HepG2 (cell line): Measurements from ENCODE around the gene CDX2. TPM values are rescaled to one million over a fixed set of nuclear protein-coding genes. Genes with fewer than 3 reads are reported as not detected.

Source experiments
- ATF2 ChIP-seq: sonication (generic); formaldehyde crosslinking; IDR thresholded peaks from 2 replicates; pipeline ENCODE4 v1.4.0; 2020; ENCODE audit warnings: missing genetic modification reagents
- CREB1 ChIP-seq, 2 experiments: fragments of 450-650 bp in 1 of 2; IDR thresholded peaks; 2 replicates each; pipeline ENCODE4 v1.6.1; 2016 to 2017; ENCODE audit warnings: control low read depth in 1 of 2, mild to moderate bottlenecking in 1 of 2, missing compliant biosample characterization in 1 of 2, missing genetic modification characterization in 1 of 2
- GLMP ChIP-seq: sonication (generic); formaldehyde crosslinking; IDR thresholded peaks from 2 replicates; pipeline ENCODE4 v1.9.0; 2021; ENCODE audit warnings: missing genetic modification reagents, mild to moderate bottlenecking, borderline replicate concordance
- MEIS1 ChIP-seq: sonication (generic); formaldehyde crosslinking; IDR thresholded peaks from 2 replicates; pipeline ENCODE4 v1.9.0; 2021; ENCODE audit warnings: mild to moderate bottlenecking, missing genetic modification reagents, moderate library complexity, borderline replicate concordance
- NFAT5 ChIP-seq: sonication (generic); formaldehyde crosslinking; IDR thresholded peaks from 2 replicates; pipeline ENCODE4 v1.4.0; 2020; ENCODE audit warnings: missing genetic modification reagents
- RELA ChIP-seq: sonication (generic); formaldehyde crosslinking; IDR thresholded peaks from 2 replicates; pipeline ENCODE4 v1.4.0; 2020; ENCODE audit warnings: missing genetic modification reagents
- SOX6 ChIP-seq, 2 experiments: fragments of 450-650 bp in 1 of 2; sonication (generic) in 1 of 2; formaldehyde crosslinking in 1 of 2; IDR thresholded peaks; 2 replicates each; pipeline versions ENCODE4 v1.4.0 to v1.6.1; 2017 to 2020; ENCODE audit warnings: antibody characterized with exemption in 1 of 2, mild to moderate bottlenecking in 1 of 2, missing genetic modification reagents in 1 of 2
- SRF ChIP-seq: IDR thresholded peaks from 2 replicates; pipeline ENCODE4 v1.6.1; 2011; ENCODE audit warnings: mild to moderate bottlenecking, low read depth, low read length, moderate library complexity
- ZFAT ChIP-seq: sonication (generic); formaldehyde crosslinking; conservative IDR thresholded peaks from 2 replicates; pipeline ENCODE4 v1.8.1; 2023; ENCODE audit warnings: missing genetic modification reagents, inconsistent platforms
- ZFP90 ChIP-seq: sonication (generic); formaldehyde crosslinking; IDR thresholded peaks from 2 replicates; pipeline ENCODE4 v1.8.0; 2022; ENCODE audit warnings: missing genetic modification reagents, mild to moderate bottlenecking, inconsistent platforms, borderline replicate concordance
- ZNF337 ChIP-seq: sonication (generic); formaldehyde crosslinking; IDR thresholded peaks from 2 replicates; pipeline ENCODE4 v1.5.1; 2020; ENCODE audit warnings: missing genetic modification reagents, low read depth, mild to moderate bottlenecking, borderline replicate concordance
- ZNF451 ChIP-seq: sonication (generic); formaldehyde crosslinking; IDR thresholded peaks from 2 replicates; pipeline ENCODE4 v1.5.0; 2020; ENCODE audit warnings: mild to moderate bottlenecking, missing genetic modification reagents
- ZNF484 ChIP-seq: sonication (generic); formaldehyde crosslinking; IDR thresholded peaks from 2 replicates; pipeline ENCODE4 v1.5.1; 2020; ENCODE audit warnings: mild to moderate bottlenecking, low read depth, missing genetic modification reagents, borderline replicate concordance
- ZNF607 ChIP-seq: sonication (generic); formaldehyde crosslinking; IDR thresholded peaks from 2 replicates; pipeline ENCODE4 v1.5.1; 2020; ENCODE audit warnings: missing genetic modification reagents, mild to moderate bottlenecking, borderline replicate concordance
- ZNF687 ChIP-seq: sonication (generic); formaldehyde crosslinking; IDR thresholded peaks from 2 replicates; pipeline ENCODE4 v1.5.1; 2020; ENCODE audit warnings: mild to moderate bottlenecking, missing genetic modification reagents, moderate library complexity
- polyA plus RNA-seq, 8 experiments: library from polyadenylated mRNA; depleted of rRNA in 3 of 8; stranded (reverse) in 7 of 8; unstranded in 1 of 8; fragments of >200 nt; fragmentation: Illumina TruSeq in 4 of 8; extraction: Trizol in 4 of 8; gene quantifications; 2 replicates each; pipeline versions ENCODE4 v1.2.1 to v1.2.3, GENCODE V29; 2011 to 2016; ENCODE audit warnings: low read depth in 4 of 8, missing spikeins in 1 of 8, mixed read lengths in 1 of 8; ENCODE audit not compliant: insufficient read depth in 1 of 8
- total RNA-seq, 5 experiments: library from RNA; depleted of rRNA; stranded (reverse); fragments of >200 nt; fragmentation: Illumina TruSeq; extraction: Trizol; gene quantifications; 2 replicates each; pipeline ENCODE4 v1.2.3, GENCODE V29; 2016; ENCODE audit warnings: low read depth in 1 of 5

The CDX2 gene
- total and polyA plus RNA-seq, 2 of the 13 experiments (the other 11 are each of a cell fraction or from before 2014, with no cell fraction given), result 0.04 TPM; not detected in 1

- TF ChIP-seq GLMP (CRISPR knock-in tag) (no peak), ZFP90 (CRISPR knock-in tag) (no peak), ZNF337 (no peak), ZNF451 (no peak), NFAT5 (CRISPR knock-in tag) (no peak), ZFAT (CRISPR knock-in tag) (no peak), ATF2 (CRISPR knock-in tag) (no peak), ZNF484 (CRISPR knock-in tag) (no peak), CREB1 (IDR thresholded peaks at IDR 0.05) (no peak), CREB1 (CRISPR knock-in tag; IDR thresholded peaks at IDR 0.05) (no peak), RELA (CRISPR knock-in tag) (no peak), ZNF607 (CRISPR knock-in tag) (no peak), SOX6 (IDR thresholded peaks at IDR 0.05) (no peak), SOX6 (CRISPR knock-in tag; IDR thresholded peaks at IDR 0.05) (no peak), ZNF687 (CRISPR knock-in tag) (peak; percentile 38; the same call in 1 of the 2 replicates), SRF (no peak), MEIS1 (no peak)
Measured at GRCh38 chr13:27920677-27921420, 48.3 kb downstream of the CDX2 start (continued).
